C4-2B (cell line): ENCODE data around the gene FBXL13.

ENCODE experiments used
- H3K27ac ChIP-seq: fragments of 450-650 bp; 2 replicates; pipeline ENCODE4 v1.5.1; 2017
- CTCF ChIP-seq: fragments of 450-650 bp; conservative IDR thresholded peaks from 2 replicates; pipeline ENCODE4 v1.5.1; 2017; ENCODE audit warnings: mild to moderate bottlenecking
- ZFX ChIP-seq: fragments of 450-650 bp; IDR thresholded peaks from 2 replicates; pipeline ENCODE4 v1.6.1; 2017

Gene FBXL13

DNA sequence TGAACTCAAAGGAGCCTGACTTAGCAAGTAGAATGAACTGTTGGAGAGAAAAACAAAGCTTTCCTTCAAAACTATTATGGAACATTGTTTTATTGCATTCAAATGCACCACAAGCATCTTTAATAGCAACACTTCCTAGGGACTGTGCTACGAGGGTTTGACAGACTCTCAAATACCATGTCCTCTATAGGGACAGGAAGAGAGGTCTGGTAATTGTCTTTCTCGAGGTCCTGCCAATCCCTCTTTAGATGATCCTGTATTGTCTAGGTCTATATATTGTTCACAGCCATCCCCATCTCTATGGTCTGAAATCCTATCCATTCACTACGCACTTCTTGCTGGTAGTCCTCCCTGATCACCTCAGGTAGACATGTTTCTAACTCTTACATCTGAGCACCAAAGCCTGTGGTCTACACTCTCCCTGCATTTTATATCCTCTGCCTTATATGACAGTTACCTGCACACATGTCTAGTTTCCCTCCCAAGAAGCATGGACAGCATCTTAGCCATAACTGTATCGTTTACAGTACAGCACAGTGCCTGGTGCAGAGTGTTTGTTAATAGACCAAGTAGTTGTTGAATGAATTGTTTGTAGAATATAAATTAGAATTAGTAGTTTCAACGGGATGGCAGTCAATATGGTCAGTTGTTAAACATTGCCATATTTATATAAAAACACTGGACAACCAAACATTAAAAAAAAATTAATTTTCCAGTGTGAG is 183.5 kb downstream of the FBXL13 start:
- TF ChIP-seq ZFX (no peak), CTCF (no peak)
- H3K27ac ChIP-seq: no peak overlapping the region

GRCh38 chr7:102890292-102890970 is 184.2 kb downstream of the FBXL13 start:
- no peak overlapping the region for H3K27ac ChIP-seq
- TF ChIP-seq ZFX: no peak
- no peak for TF ChIP-seq CTCF

DNA sequence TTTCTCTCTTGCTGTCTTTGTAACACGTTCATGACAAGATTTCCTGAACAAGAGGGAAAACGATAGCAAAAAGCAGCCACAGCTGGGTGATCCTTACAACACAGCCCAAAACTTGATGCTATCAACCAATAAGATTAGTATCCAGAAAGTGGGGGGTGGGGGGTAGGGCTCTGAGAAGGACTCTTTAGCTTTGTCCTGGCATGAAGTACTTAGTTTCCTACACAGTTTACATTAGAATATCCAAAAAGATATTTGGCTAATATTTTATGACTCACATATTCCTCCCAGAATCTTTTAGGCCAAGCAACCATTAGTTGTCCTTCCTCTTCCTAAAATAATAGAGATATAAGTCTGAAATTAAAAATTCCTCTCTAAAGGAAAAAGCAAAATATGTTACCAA is 184.7 kb downstream of the FBXL13 start:
- H3K27ac ChIP-seq: no peak overlapping the region
- no peak for TF ChIP-seq ZFX
- TF ChIP-seq CTCF: no peak

- TF ChIP-seq ZFX (no peak), CTCF (no peak)
These were observed 185.9 kb downstream of the FBXL13 start for GRCh38 chr7:102888561-102889233.

DNA sequence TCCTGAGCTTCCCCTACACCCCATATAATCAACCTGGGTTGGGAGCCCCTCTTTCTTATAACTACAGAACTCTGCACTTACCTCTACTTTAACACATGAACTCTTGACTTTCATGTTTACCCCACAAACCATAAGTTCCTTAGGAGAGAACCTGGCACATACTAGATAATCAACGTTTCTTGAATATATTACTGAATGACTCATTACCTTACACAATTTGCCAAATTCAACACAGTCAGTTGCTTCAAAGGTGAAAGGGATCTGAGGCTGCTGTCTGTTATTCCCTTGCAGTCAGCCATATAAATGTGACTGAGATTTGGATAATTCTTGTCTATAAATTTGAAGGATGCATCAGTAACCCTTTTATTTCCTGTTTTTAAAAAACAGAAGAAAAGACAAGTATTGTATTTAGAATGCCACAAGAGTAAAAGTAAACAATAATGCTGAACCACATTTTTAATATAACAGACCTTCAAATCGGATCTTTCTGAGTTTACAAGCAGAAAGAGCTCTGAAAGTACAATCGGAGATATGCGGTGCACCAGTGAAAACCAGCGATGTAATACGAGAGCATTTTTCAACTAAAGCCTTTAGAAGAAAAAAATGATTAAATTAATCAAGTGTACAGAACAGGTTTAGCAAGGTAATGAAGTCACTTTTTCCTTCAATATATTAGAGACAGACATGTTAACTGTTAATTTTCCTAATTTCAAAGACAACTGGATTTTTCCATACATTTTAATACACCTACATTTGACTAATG is 191.3 kb downstream of the FBXL13 start:
- no peak overlapping the region for H3K27ac ChIP-seq
- no peak for TF ChIP-seq ZFX
- TF ChIP-seq CTCF: no peak

More at GRCh38 chr7:102888561-102889233, 185.9 kb downstream of the FBXL13 start:
- no peak overlapping the region for H3K27ac ChIP-seq

GRCh38 chr7:102875700-102876295 is 198.8 kb downstream of the FBXL13 start:
- TF ChIP-seq CTCF (no peak), ZFX (no peak)
- no peak overlapping the region for H3K27ac ChIP-seq
